ENCODE results near the gene CLHC1.

The CLHC1 gene

GRCh38 chr2:55239656-55240222, 7.6 kb upstream of the CLHC1 start:
- TF ChIP-seq, protein P1, sequence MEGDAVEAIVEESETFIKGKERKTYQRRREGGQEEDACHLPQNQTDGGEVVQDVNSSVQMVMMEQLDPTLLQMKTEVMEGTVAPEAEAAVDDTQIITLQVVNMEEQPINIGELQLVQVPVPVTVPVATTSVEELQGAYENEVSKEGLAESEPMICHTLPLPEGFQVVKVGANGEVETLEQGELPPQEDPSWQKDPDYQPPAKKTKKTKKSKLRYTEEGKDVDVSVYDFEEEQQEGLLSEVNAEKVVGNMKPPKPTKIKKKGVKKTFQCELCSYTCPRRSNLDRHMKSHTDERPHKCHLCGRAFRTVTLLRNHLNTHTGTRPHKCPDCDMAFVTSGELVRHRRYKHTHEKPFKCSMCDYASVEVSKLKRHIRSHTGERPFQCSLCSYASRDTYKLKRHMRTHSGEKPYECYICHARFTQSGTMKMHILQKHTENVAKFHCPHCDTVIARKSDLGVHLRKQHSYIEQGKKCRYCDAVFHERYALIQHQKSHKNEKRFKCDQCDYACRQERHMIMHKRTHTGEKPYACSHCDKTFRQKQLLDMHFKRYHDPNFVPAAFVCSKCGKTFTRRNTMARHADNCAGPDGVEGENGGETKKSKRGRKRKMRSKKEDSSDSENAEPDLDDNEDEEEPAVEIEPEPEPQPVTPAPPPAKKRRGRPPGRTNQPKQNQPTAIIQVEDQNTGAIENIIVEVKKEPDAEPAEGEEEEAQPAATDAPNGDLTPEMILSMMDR (IDR thresholded peaks at IDR 0.05; ENCODE audit: low read depth, low read length), result no peak
- in situ Hi-C loops (cut with HindIII; ENCODE audit: low sequenced_read_pairs), result no loop called here
- DNase-seq (ENCODE audit: low read depth, low spot score), result no peak
- no peak overlapping the region for H3K4me3 ChIP-seq (ENCODE audit: low read depth, low read length)

- no peak for DNase-seq (ENCODE audit: low read depth, low spot score)
- TF ChIP-seq, protein P1 (IDR thresholded peaks at IDR 0.05; ENCODE audit: low read depth, low read length), result no peak
- in situ Hi-C loops (cut with HindIII; ENCODE audit: low sequenced_read_pairs), result no loop called here
- no peak overlapping the region for H3K4me3 ChIP-seq (ENCODE audit: low read depth, low read length)
Measured at GRCh38 chr2:55236992-55237543, 5.0 kb upstream of the CLHC1 start.

DNA sequence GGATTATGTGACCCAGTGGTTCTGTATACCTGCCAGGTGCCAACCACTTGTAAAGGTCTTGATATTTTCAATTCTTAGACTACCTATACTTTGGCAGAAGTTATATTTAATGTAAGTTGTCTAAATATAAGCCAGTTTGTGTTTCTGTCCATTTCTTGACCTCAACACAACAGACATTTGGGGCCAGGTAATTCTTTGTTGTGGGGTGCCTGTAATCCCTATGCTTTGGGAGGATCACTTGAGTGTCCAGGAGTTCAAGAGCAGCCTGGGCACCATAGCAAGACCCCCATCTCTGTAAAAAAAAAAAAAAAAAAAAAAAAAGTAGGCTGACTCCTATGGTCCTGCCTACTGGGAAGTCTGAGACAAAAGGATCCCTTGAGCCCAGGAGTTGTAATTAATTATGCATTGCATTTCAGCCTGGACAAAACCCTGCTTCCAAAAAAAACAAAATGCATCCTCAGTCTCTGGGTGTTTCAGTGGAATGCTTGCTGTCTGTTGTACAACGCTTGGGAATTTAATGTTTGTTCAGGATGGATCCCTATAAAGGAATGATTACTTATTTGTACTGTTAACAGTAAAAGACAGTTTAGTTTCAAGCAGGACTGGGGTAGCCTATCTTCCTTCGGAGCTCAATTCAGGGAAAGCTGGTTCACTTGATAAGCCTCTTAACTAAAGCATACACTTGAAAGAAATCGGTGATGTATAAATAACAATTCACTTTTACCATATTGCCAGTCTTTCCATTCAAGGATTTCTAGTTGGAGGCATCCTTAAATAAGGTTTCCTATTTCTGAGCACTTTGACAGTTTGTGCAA, 3.8 kb upstream of the CLHC1 start:
- H3K4me3 ChIP-seq (ENCODE audit: low read depth, low read length), result no peak overlapping the region
- DNase-seq (ENCODE audit: low read depth, low spot score), result no peak
- in situ Hi-C loops (cut with HindIII; ENCODE audit: low sequenced_read_pairs), result no loop called here
- TF ChIP-seq, protein P1 (IDR thresholded peaks at IDR 0.05; ENCODE audit: low read depth, low read length), result no peak

DNA sequence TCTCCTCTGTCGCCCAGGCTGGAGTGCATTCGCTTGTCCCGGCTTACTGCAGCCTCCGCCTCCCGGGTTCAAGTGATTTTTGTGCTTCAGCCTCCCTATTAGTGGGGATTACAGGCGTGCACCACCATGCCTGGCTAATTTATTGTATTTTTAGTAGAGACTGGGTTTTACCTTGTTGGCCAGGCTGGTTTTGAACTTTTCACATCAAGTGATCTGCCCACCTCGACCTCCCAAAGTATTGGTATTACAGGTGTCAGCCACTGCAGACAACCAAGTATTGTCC, 1.5 kb upstream of the CLHC1 start:
- no peak for DNase-seq (ENCODE audit: low read depth, low spot score)
- in situ Hi-C loops (cut with HindIII; ENCODE audit: low sequenced_read_pairs), result no loop called here
- TF ChIP-seq, protein P1 (IDR thresholded peaks at IDR 0.05; ENCODE audit: low read depth, low read length), result no peak
- H3K4me3 ChIP-seq (ENCODE audit: low read depth, low read length), result peak overlapping the region; percentile 95

GRCh38 chr2:55232863-55233657, 967 bp upstream of the CLHC1 start:
- peak; percentile 26 for DNase-seq (ENCODE audit: low read depth, low spot score)
- H3K4me3 ChIP-seq (ENCODE audit: low read depth, low read length), result peak overlapping the region; percentile 95
- TF ChIP-seq, protein P1 (IDR thresholded peaks at IDR 0.05; ENCODE audit: low read depth, low read length), result no peak
- in situ Hi-C loops (cut with HindIII; ENCODE audit: low sequenced_read_pairs), result no loop called here

DNA sequence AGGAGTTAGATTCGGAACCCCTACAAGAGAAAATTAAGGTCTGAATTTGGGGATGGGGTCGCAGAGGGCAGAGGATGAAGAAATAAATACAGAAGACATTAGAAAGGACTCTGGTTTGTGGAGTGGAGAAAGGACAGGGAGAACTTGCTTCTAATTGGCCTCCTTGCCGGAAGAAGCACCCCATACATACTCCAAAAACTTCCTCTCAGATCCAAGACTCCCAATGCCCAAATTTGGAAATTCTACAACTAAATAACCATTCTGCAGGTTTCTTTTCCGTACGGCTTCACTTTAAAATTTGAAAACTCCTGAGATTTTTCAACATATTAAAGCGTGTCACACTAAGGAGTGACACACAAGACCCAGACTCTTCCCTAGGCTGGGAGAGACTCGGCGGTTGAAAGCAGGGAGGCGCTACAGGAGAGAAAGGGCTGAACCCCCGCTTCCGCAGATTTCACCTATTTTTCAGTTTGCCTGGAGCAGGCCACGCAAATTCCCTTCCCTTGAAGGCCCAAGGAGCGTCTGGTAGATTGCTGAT, 478 bp downstream of the CLHC1 start:
- H3K4me3 ChIP-seq (ENCODE audit: low read depth, low read length), result peak overlapping the region; percentile 95
- peak; percentile 20 for DNase-seq (ENCODE audit: low read depth, low spot score)
- in situ Hi-C loops (cut with HindIII; ENCODE audit: low sequenced_read_pairs), result no loop called here
- TF ChIP-seq, protein P1 (IDR thresholded peaks at IDR 0.05; ENCODE audit: low read depth, low read length), result no peak

All from astrocyte of the spinal cord (primary cell).